SK-N-SH (cell line): Measurements from ENCODE around the gene ZNF417. TPM values are rescaled to one million over a fixed set of nuclear protein-coding genes. Genes with fewer than 3 reads are reported as not detected.

Source experiments
- CTCF ChIA-PET: fragments of 300-600, 350-600 bp; formaldehyde crosslinking; extraction: SDS; loops from one replicate; lab custom pipeline; 2021; lab: Yijun Ruan, JAX
- POLR2A ChIA-PET: fragments of 350-600 bp; sonication (Branson Sonifier 250); formaldehyde crosslinking; extraction: SDS; loops from one replicate; lab custom pipeline; 2020; ENCODE audit warnings: antibody characterized with exemption, inconsistent platforms; lab: Yijun Ruan, JAX
- DNase-seq: peaks from one replicate; pipeline ENCODE4 v3.0.0; 2012
- H2AFZ ChIP-seq: fragments of 200-600 bp; sonication (generic); 2 replicates; pipeline ENCODE4 v1.8.1; 2016; ENCODE audit warnings: antibody characterized with exemption, mild to moderate bottlenecking, low read depth
- H3F3A ChIP-seq: fragments of 200-600 bp; sonication (generic); replicated peaks from 2 replicates; pipeline ENCODE3; 2016; ENCODE audit warnings: antibody characterized with exemption, mild to moderate bottlenecking; ENCODE audit not compliant: insufficient read depth
- H3K27ac ChIP-seq, 2 experiments: fragments of 200-500 bp in 1 of 2; fragments of 200-600 bp in 1 of 2; sonication (Bioruptor generic) in 1 of 2; sonication (generic), shearing (Covaris generic) in 1 of 2; 2 replicates each; pipeline versions ENCODE4 v1.5.1 to v1.6.1; 2014 to 2016; ENCODE audit warnings: low read depth in 2 of 2, inconsistent platforms in 1 of 2, low read length in 1 of 2, mild to moderate bottlenecking in 1 of 2, mixed read lengths in 1 of 2
- H3K27me3 ChIP-seq: fragments of 200-600 bp; sonication (generic), shearing (Covaris generic); 2 replicates; pipeline ENCODE4 v1.6.1; 2016; ENCODE audit warnings: mixed run types; ENCODE audit not compliant: insufficient read depth
- H3K36me3 ChIP-seq, 2 experiments: fragments of 200-500 bp in 1 of 2; fragments of 200-600 bp in 1 of 2; sonication (Bioruptor generic) in 1 of 2; sonication (generic) in 1 of 2; replicated peaks in 1 of 2; 2 replicates each; pipeline versions ENCODE3 to v1.5.1; 2014 to 2016; ENCODE audit warnings: low read length in 1 of 2, mild to moderate bottlenecking in 1 of 2; ENCODE audit not compliant: insufficient read depth in 2 of 2, control insufficient read depth in 1 of 2
- H3K4me1 ChIP-seq, 2 experiments: fragments of 200-500 bp in 1 of 2; fragments of 200-600 bp in 1 of 2; sonication (Bioruptor generic) in 1 of 2; sonication (generic), shearing (Covaris generic) in 1 of 2; 2 replicates each; pipeline versions ENCODE4 v1.5.1 to v1.6.1; 2014 to 2016; ENCODE audit warnings: low read depth in 1 of 2, low read length in 1 of 2, mixed run types in 1 of 2; ENCODE audit not compliant: insufficient read depth in 2 of 2, control insufficient read depth in 1 of 2
- H3K4me2 ChIP-seq: fragments of 200-600 bp; sonication (generic), shearing (Covaris generic); 2 replicates; pipeline ENCODE4 v1.6.1; 2017; ENCODE audit warnings: mixed run types
- H3K4me3 ChIP-seq, 2 experiments: fragments of 200-500 bp in 1 of 2; fragments of 200-600 bp in 1 of 2; sonication (Bioruptor generic) in 1 of 2; sonication (generic), shearing (Covaris generic) in 1 of 2; 2 replicates each; pipeline versions ENCODE4 v1.5.1 to v1.8.1; 2014 to 2016; ENCODE audit warnings: low read depth in 2 of 2, inconsistent platforms in 1 of 2, low read length in 1 of 2, mild to moderate bottlenecking in 1 of 2, mixed read lengths in 1 of 2, moderate library complexity in 1 of 2
- H3K79me2 ChIP-seq: fragments of 200-600 bp; sonication (generic); 2 replicates; pipeline ENCODE4 v1.8.1; 2017; ENCODE audit warnings: mild to moderate bottlenecking; ENCODE audit not compliant: insufficient read depth
- H3K9ac ChIP-seq: fragments of 200-600 bp; sonication (generic); 2 replicates; pipeline ENCODE4 v1.6.1; 2017; ENCODE audit warnings: mixed run types
- H3K9me2 ChIP-seq: fragments of 200-600 bp; sonication (generic); 2 replicates; pipeline ENCODE4 v1.6.1; 2017; ENCODE audit warnings: mixed run types
- H3K9me3 ChIP-seq: fragments of 200-600 bp; sonication (generic); 2 replicates; pipeline ENCODE4 v1.6.1; 2017; ENCODE audit warnings: mixed run types, mild to moderate bottlenecking, moderate library complexity
- H4K20me1 ChIP-seq: fragments of 200-600 bp; sonication (generic); 2 replicates; pipeline ENCODE4 v1.6.1; 2017; ENCODE audit warnings: mild to moderate bottlenecking, mixed run types; ENCODE audit not compliant: insufficient read depth
- EP300 ChIP-seq, 2 experiments: IDR thresholded peaks; 2 replicates each; pipeline versions ENCODE4 v1.4.0 to v1.6.1; 2012; ENCODE audit warnings: borderline replicate concordance in 1 of 2, low read depth in 1 of 2, low read length in 1 of 2
- GATA2 ChIP-seq: sonication (generic); formaldehyde crosslinking; IDR thresholded peaks from 2 replicates; pipeline ENCODE4 v1.5.0; 2020; ENCODE audit warnings: mild to moderate bottlenecking, missing genetic modification reagents
- MEF2A ChIP-seq: IDR thresholded peaks from 2 replicates; pipeline ENCODE4 v1.4.0; 2012; ENCODE audit warnings: low read depth, borderline replicate concordance
- RAD21 ChIP-seq: IDR thresholded peaks from 2 replicates; pipeline ENCODE4 v1.6.1; 2012; ENCODE audit warnings: mild to moderate bottlenecking, low read length
- RCOR1 ChIP-seq: fragments of 150-350 bp; IDR thresholded peaks from 2 replicates; pipeline ENCODE4 v1.6.1; 2017; ENCODE audit warnings: antibody characterized with exemption, low read length
- RXRA ChIP-seq: IDR thresholded peaks from 2 replicates; pipeline ENCODE4 v1.4.0; 2012; ENCODE audit warnings: low read depth, mild to moderate bottlenecking, borderline replicate concordance
- SIN3A ChIP-seq: IDR thresholded peaks from 2 replicates; pipeline ENCODE4 v1.6.1; 2012; ENCODE audit warnings: low read depth, mild to moderate bottlenecking, low read length, moderate library complexity, borderline replicate concordance
- SMC3 ChIP-seq: IDR thresholded peaks from 2 replicates; pipeline ENCODE4 v1.6.1; 2012; ENCODE audit warnings: low read depth, low read length, improper control_type of control experiment
- TAF1 ChIP-seq: IDR thresholded peaks from 2 replicates; pipeline ENCODE4 v1.6.1; 2012; ENCODE audit warnings: low read depth, mild to moderate bottlenecking, low read length, moderate library complexity, borderline replicate concordance
- TCF12 ChIP-seq: IDR thresholded peaks from 2 replicates; pipeline ENCODE4 v1.4.0; 2012
- YY1 ChIP-seq: IDR thresholded peaks from 2 replicates; pipeline ENCODE4 v1.4.0; 2012; ENCODE audit warnings: low read depth, mild to moderate bottlenecking
- WGBS: methylation state at CpG from one replicate; pipeline ENCODE4 v1.1.6; 2017; ENCODE audit warnings: low lambda C conversion rate; 5-methylcytosine and 5-hydroxymethylcytosine counted together
- polyA plus RNA-seq, 3 experiments: library from polyadenylated mRNA; depleted of rRNA; stranded (reverse); fragments of >200 nt; gene quantifications; 2 replicates each; pipeline ENCODE4 v1.2.3, GENCODE V29; 2012
- TF ChIP-seq, protein P1 (sequence below): fragments of 200-600 bp; sonication (generic); IDR thresholded peaks from 2 replicates; pipeline ENCODE4 v1.6.1; 2017; ENCODE audit warnings: antibody characterized with exemption, mild to moderate bottlenecking, moderate library complexity
- TF ChIP-seq, protein P2 (sequence below): IDR thresholded peaks from 2 replicates; pipeline ENCODE4; 2012
- TF ChIP-seq, protein P3 (sequence below): IDR thresholded peaks from 2 replicates; pipeline ENCODE4 v1.4.0; 2012; ENCODE audit warnings: low read depth
- TF ChIP-seq, protein P4 (sequence below): fragments of 150-350 bp; IDR thresholded peaks from 2 replicates; pipeline ENCODE4 v1.6.1; 2017; ENCODE audit warnings: antibody characterized with exemption, low read length, low read depth, borderline replicate concordance
- TF ChIP-seq, protein P5 (sequence below): fragments of 150-350 bp; IDR thresholded peaks from 2 replicates; pipeline ENCODE4 v1.6.1; 2016; ENCODE audit warnings: mild to moderate bottlenecking, low read depth, low read length
- TF ChIP-seq, protein P6 (sequence below): IDR thresholded peaks from 2 replicates; pipeline ENCODE4 v1.4.0; 2012; ENCODE audit warnings: low read depth, borderline replicate concordance

ZNF417 gene
- polyA plus RNA-seq, 1 of the 3 experiments (the other 2 are of a cell fraction) = 1.7 TPM

DNA sequence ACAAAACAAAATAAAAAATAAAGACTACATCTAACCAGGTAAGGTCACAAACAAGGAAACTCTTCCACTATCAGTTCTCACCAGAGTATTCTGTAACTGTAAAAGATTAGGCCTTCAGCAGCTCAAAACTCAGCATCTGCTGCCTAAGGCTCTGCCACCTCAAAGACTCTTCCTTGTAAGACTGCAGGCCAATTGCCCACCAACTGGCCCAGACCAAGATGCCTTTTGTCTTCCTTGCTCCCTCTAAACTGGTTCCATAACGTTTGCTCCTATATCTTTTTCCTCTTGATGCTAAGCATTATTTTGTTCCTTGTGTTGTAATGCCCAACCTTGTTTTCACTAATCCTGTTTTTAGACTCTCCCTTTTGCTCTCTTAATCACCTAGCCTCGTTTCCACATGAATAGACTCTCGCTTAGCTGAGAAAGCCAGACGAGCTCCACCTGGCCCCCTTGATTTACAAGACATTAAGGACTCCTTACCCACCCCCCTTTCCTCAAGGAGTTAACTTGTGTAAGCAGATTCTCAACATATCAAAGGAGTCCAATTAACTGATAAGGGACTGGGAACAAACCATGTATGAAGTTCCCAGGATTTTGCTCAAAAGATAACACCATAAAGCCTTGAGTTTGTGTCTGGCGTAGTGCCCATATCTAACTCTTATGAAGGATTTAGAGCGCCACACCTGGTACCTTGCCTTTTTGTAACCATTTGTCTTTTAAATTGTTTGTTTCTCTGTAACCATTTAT, 29.0 kb downstream of the ZNF417 start:
- Histone ChIP-seq H4K20me1 (no peaks in the 10 kb centered on the region), H3K9me2 (no peaks in the 10 kb centered on the region), H3F3A (no peaks in the 10 kb centered on the region), H3K36me3 (peaks cover 0 to 4% of the 10 kb centered on the region in 2 experiments), H3K4me3 (no peak overlapping the region; a peak in 2 of 4 replicates), H2AFZ (no peak overlapping the region), H3K79me2 (no peaks in the 10 kb centered on the region), H3K9me3 (no peaks in the 10 kb centered on the region; the same call in 1 of the 2 replicates), H3K4me1 (no peaks in the 10 kb centered on the region), H3K4me2 (no peak overlapping the region), H3K27me3 (no peaks in the 10 kb centered on the region), H3K9ac (no peak overlapping the region), H3K27ac (no peak overlapping the region)
- WGBS = 54% methylated on average over 6 of the region's 6 CpGs
- CTCF ChIA-PET = interaction anchor here (1.0 to 1.2 kb wide), 2 partner anchors 17 to 268 kb away, joined by 3 read pairs; no protein-coding TSS in a partner anchor
- TF ChIP-seq SIN3A = no peak
- TF ChIP-seq SMC3 = no peak
- TF ChIP-seq MEF2A = no peak
- TF ChIP-seq TCF12 = no peak
- no peak for TF ChIP-seq RXRA
- TF ChIP-seq RCOR1 = no peak
- TF ChIP-seq, protein P1, sequence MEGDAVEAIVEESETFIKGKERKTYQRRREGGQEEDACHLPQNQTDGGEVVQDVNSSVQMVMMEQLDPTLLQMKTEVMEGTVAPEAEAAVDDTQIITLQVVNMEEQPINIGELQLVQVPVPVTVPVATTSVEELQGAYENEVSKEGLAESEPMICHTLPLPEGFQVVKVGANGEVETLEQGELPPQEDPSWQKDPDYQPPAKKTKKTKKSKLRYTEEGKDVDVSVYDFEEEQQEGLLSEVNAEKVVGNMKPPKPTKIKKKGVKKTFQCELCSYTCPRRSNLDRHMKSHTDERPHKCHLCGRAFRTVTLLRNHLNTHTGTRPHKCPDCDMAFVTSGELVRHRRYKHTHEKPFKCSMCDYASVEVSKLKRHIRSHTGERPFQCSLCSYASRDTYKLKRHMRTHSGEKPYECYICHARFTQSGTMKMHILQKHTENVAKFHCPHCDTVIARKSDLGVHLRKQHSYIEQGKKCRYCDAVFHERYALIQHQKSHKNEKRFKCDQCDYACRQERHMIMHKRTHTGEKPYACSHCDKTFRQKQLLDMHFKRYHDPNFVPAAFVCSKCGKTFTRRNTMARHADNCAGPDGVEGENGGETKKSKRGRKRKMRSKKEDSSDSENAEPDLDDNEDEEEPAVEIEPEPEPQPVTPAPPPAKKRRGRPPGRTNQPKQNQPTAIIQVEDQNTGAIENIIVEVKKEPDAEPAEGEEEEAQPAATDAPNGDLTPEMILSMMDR = no peak
- TF ChIP-seq, protein P2, sequence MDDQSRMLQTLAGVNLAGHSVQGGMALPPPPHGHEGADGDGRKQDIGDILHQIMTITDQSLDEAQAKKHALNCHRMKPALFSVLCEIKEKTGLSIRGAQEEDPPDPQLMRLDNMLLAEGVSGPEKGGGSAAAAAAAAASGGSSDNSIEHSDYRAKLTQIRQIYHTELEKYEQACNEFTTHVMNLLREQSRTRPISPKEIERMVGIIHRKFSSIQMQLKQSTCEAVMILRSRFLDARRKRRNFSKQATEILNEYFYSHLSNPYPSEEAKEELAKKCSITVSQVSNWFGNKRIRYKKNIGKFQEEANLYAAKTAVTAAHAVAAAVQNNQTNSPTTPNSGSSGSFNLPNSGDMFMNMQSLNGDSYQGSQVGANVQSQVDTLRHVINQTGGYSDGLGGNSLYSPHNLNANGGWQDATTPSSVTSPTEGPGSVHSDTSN = no peak
- TF ChIP-seq, protein P3, sequence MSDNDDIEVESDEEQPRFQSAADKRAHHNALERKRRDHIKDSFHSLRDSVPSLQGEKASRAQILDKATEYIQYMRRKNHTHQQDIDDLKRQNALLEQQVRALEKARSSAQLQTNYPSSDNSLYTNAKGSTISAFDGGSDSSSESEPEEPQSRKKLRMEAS = no peak
- TF ChIP-seq GATA2 (CRISPR knock-in tag) = no peak
- TF ChIP-seq, protein P4, sequence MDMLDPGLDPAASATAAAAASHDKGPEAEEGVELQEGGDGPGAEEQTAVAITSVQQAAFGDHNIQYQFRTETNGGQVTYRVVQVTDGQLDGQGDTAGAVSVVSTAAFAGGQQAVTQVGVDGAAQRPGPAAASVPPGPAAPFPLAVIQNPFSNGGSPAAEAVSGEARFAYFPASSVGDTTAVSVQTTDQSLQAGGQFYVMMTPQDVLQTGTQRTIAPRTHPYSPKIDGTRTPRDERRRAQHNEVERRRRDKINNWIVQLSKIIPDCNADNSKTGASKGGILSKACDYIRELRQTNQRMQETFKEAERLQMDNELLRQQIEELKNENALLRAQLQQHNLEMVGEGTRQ = no peak
- TF ChIP-seq YY1 = no peak
- TF ChIP-seq TAF1 = no peak
- TF ChIP-seq, protein P5, sequence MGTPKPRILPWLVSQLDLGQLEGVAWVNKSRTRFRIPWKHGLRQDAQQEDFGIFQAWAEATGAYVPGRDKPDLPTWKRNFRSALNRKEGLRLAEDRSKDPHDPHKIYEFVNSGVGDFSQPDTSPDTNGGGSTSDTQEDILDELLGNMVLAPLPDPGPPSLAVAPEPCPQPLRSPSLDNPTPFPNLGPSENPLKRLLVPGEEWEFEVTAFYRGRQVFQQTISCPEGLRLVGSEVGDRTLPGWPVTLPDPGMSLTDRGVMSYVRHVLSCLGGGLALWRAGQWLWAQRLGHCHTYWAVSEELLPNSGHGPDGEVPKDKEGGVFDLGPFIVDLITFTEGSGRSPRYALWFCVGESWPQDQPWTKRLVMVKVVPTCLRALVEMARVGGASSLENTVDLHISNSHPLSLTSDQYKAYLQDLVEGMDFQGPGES = no peak
- TF ChIP-seq, protein P6, sequence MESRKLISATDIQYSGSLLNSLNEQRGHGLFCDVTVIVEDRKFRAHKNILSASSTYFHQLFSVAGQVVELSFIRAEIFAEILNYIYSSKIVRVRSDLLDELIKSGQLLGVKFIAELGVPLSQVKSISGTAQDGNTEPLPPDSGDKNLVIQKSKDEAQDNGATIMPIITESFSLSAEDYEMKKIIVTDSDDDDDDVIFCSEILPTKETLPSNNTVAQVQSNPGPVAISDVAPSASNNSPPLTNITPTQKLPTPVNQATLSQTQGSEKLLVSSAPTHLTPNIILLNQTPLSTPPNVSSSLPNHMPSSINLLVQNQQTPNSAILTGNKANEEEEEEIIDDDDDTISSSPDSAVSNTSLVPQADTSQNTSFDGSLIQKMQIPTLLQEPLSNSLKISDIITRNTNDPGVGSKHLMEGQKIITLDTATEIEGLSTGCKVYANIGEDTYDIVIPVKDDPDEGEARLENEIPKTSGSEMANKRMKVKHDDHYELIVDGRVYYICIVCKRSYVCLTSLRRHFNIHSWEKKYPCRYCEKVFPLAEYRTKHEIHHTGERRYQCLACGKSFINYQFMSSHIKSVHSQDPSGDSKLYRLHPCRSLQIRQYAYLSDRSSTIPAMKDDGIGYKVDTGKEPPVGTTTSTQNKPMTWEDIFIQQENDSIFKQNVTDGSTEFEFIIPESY = no peak
- no peak for TF ChIP-seq RAD21
- no peak for TF ChIP-seq EP300 (IDR thresholded peaks at IDR 0.05; ENCODE audit: borderline replicate concordance in 1 of 2, low read depth in 1 of 2, low read length in 1 of 2)
- POLR2A ChIA-PET = no interaction called here
- DNase-seq = no peak
